GM23338 (cell line): ENCODE data around the gene TPPP3.

Experiments
- CREB1 ChIP-seq: fragments of 250-450 bp; sonication (Bioruptor Pico); IDR thresholded peaks from 2 replicates; pipeline ENCODE4 v1.5.0; 2020; ENCODE audit warnings: low read depth, mild to moderate bottlenecking, moderate library complexity
- CTCF ChIP-seq, 2 experiments: fragments of 200-600 bp in 1 of 2; sonication (generic) in 1 of 2; conservative IDR thresholded peaks; 2 replicates each; pipeline versions ENCODE4 v1.5.1 to v1.6.1; 2016 to 2017; ENCODE audit warnings: antibody characterized with exemption in 2 of 2, low read depth in 2 of 2, mild to moderate bottlenecking in 2 of 2, moderate library complexity in 1 of 2
- ETS1 ChIP-seq: IDR thresholded peaks from 2 replicates; pipeline ENCODE4 v1.6.1; 2016; ENCODE audit warnings: antibody characterized with exemption
- EZH2 ChIP-seq: fragments of 200-600 bp; sonication (generic); IDR thresholded peaks from one replicate; pipeline ENCODE4 v1.8.0; 2017; ENCODE audit warnings: antibody characterized with exemption, mild to moderate bottlenecking, low read depth; ENCODE audit not compliant: unreplicated experiment
- EZH2phosphoT487 ChIP-seq: fragments of 200-600 bp; sonication (generic); IDR thresholded peaks from one replicate; pipeline ENCODE4 v1.8.1; 2018; ENCODE audit warnings: antibody characterized with exemption; ENCODE audit not compliant: unreplicated experiment
- JUNB ChIP-seq: IDR thresholded peaks from one replicate; pipeline ENCODE4 v1.6.1; 2016; ENCODE audit warnings: antibody characterized with exemption; ENCODE audit not compliant: unreplicated experiment
- POLR2AphosphoS5 ChIP-seq: IDR thresholded peaks from 2 replicates; pipeline ENCODE4 v1.6.1; 2016; ENCODE audit warnings: antibody characterized with exemption, low read depth
- REST ChIP-seq: IDR thresholded peaks from one replicate; pipeline ENCODE4 v1.6.1; 2018; ENCODE audit warnings: antibody characterized with exemption; ENCODE audit not compliant: unreplicated experiment
- ZNF114 ChIP-seq: fragments of 250-450 bp; sonication (Bioruptor Pico); IDR thresholded peaks from 2 replicates; pipeline ENCODE4 v1.5.0; 2020; ENCODE audit warnings: mild to moderate bottlenecking, moderate library complexity
- ZNF462 ChIP-seq: fragments of 250-450 bp; sonication (Bioruptor Pico); IDR thresholded peaks from 2 replicates; pipeline ENCODE4 v1.5.0; 2020; ENCODE audit warnings: mild to moderate bottlenecking, moderate library complexity

GRCh38 chr16:67378642-67379041 is 14.7 kb downstream of the TPPP3 start:
- TF ChIP-seq JUNB = no peak
- TF ChIP-seq CTCF (conservative IDR thresholded peaks at IDR 0.05; ENCODE audit: low read depth in 2 of 2) = no peak
- no peak for TF ChIP-seq POLR2AphosphoS5
- no peak for TF ChIP-seq EZH2phosphoT487
- no peak for TF ChIP-seq CREB1 (CRISPR knock-in tag)
- TF ChIP-seq REST = no peak
- no peak for TF ChIP-seq ZNF114 (CRISPR knock-in tag)
- no peak for TF ChIP-seq EZH2
- TF ChIP-seq ETS1 = no peak
- TF ChIP-seq ZNF462 = no peak
